ENCODE results near the gene HYAL4. TPM values are rescaled to one million over a fixed set of nuclear protein-coding genes. Genes with fewer than 3 reads are reported as not detected.
"Not testable (repeated sequence)": the region's sequence is repeated elsewhere in the genome, so short reads cannot be mapped to it uniquely, and the experiment has no call there.

Gene HYAL4
- not detected for total RNA-seq

GRCh38 chr7:123844712-123845219 lies at the start of gene HYAL4:
TSS of gene HYAL4 (plus strand) at chr7:123845169. CDS start at chr7:123868274, 23,105 bp downstream.
- Mint-ChIP-seq H3K36me3 (ENCODE audit: low read depth) (no peaks in the 10 kb centered on the region), H3K4me3 (no peak within 1 kb of the TSS), H3K4me1 (no peaks in the 10 kb centered on the region), H3K27me3 (peaks cover 27% of the 10 kb centered on the region), H3K27ac (no peak within 1 kb of the TSS), H3K9me3 (no peaks in the 10 kb centered on the region)
- ATAC-seq (replicated peaks): no peak

GRCh38 chr7:123795917-123796316 lies 49.1 kb upstream of the HYAL4 start:
- no peaks in the 10 kb centered on the region for H3K9me3 Mint-ChIP-seq
- no peaks in the 10 kb centered on the region for H3K27me3 Mint-ChIP-seq
- H3K4me3 Mint-ChIP-seq: no peak overlapping the region
- no peak overlapping the region for H3K27ac Mint-ChIP-seq
- no peaks in the 10 kb centered on the region for H3K4me1 Mint-ChIP-seq
- no peaks in the 10 kb centered on the region for H3K36me3 Mint-ChIP-seq (ENCODE audit: low read depth)
- no peak for ATAC-seq (replicated peaks)

- H3K27me3 Mint-ChIP-seq: no peaks in the 10 kb centered on the region
- no peaks in the 10 kb centered on the region for H3K4me1 Mint-ChIP-seq
- ATAC-seq (replicated peaks): no peak
- no peak overlapping the region for H3K27ac Mint-ChIP-seq
- no peaks in the 10 kb centered on the region for H3K36me3 Mint-ChIP-seq (ENCODE audit: low read depth)
- H3K9me3 Mint-ChIP-seq: no peaks in the 10 kb centered on the region
- H3K4me3 Mint-ChIP-seq: no peak overlapping the region
Observed at GRCh38 chr7:123796568-123796967, 48.4 kb upstream of the HYAL4 start.

GRCh38 chr7:123797673-123798531 lies 47.1 kb upstream of the HYAL4 start:
- no peak overlapping the region for H3K4me3 Mint-ChIP-seq
- no peak for ATAC-seq (replicated peaks)
- H3K36me3 Mint-ChIP-seq (ENCODE audit: low read depth): no peaks in the 10 kb centered on the region
- H3K9me3 Mint-ChIP-seq: no peaks in the 10 kb centered on the region
- no peaks in the 10 kb centered on the region for H3K27me3 Mint-ChIP-seq
- no peak overlapping the region for H3K27ac Mint-ChIP-seq
- H3K4me1 Mint-ChIP-seq: no peaks in the 10 kb centered on the region

GRCh38 chr7:123798532-123799188 lies 46.3 kb upstream of the HYAL4 start:
- Mint-ChIP-seq H3K27ac (no peak overlapping the region), H3K9me3 (no peaks in the 10 kb centered on the region), H3K4me1 (no peaks in the 10 kb centered on the region), H3K36me3 (ENCODE audit: low read depth) (no peaks in the 10 kb centered on the region), H3K4me3 (no peak overlapping the region), H3K27me3 (no peaks in the 10 kb centered on the region)
- no peak for ATAC-seq (replicated peaks)

GRCh38 chr7:123802249-123802648 lies 42.7 kb upstream of the HYAL4 start:
- Mint-ChIP-seq H3K9me3 (no peaks in the 10 kb centered on the region), H3K4me3 (no peak overlapping the region), H3K27ac (no peak overlapping the region), H3K4me1 (no peaks in the 10 kb centered on the region), H3K36me3 (ENCODE audit: low read depth) (no peaks in the 10 kb centered on the region), H3K27me3 (no peaks in the 10 kb centered on the region)
- ATAC-seq (replicated peaks): no peak

- Mint-ChIP-seq H3K4me3 (no peak overlapping the region), H3K27me3 (peaks cover 3% of the 10 kb centered on the region), H3K4me1 (no peaks in the 10 kb centered on the region), H3K9me3 (no peaks in the 10 kb centered on the region), H3K27ac (no peak overlapping the region), H3K36me3 (ENCODE audit: low read depth) (no peaks in the 10 kb centered on the region)
- no peak for ATAC-seq (replicated peaks)
Observed at GRCh38 chr7:123805287-123805686, 39.7 kb upstream of the HYAL4 start.

GRCh38 chr7:123809471-123809870 lies 35.5 kb upstream of the HYAL4 start:
- H3K9me3 Mint-ChIP-seq: no peaks in the 10 kb centered on the region
- H3K36me3 Mint-ChIP-seq (ENCODE audit: low read depth): no peaks in the 10 kb centered on the region
- no peak for ATAC-seq (replicated peaks)
- no peaks in the 10 kb centered on the region for H3K4me1 Mint-ChIP-seq
- H3K27ac Mint-ChIP-seq: no peak overlapping the region
- no peak overlapping the region for H3K4me3 Mint-ChIP-seq
- peaks cover 6% of the 10 kb centered on the region for H3K27me3 Mint-ChIP-seq

- Mint-ChIP-seq H3K27me3 (peaks cover 6% of the 10 kb centered on the region), H3K36me3 (ENCODE audit: low read depth) (no peaks in the 10 kb centered on the region), H3K9me3 (no peaks in the 10 kb centered on the region), H3K27ac (no peak overlapping the region), H3K4me1 (no peaks in the 10 kb centered on the region), H3K4me3 (no peak overlapping the region)
- no peak for ATAC-seq (replicated peaks)
Observed at GRCh38 chr7:123811056-123811455, 33.9 kb upstream of the HYAL4 start.

- H3K27me3 Mint-ChIP-seq: peaks cover 7% of the 10 kb centered on the region
- H3K9me3 Mint-ChIP-seq: no peaks in the 10 kb centered on the region
- H3K36me3 Mint-ChIP-seq (ENCODE audit: low read depth): no peaks in the 10 kb centered on the region
- H3K4me3 Mint-ChIP-seq: no peak overlapping the region
- no peaks in the 10 kb centered on the region for H3K4me1 Mint-ChIP-seq
- no peak for ATAC-seq (replicated peaks)
- no peak overlapping the region for H3K27ac Mint-ChIP-seq
Observed at GRCh38 chr7:123816916-123817315, 28.1 kb upstream of the HYAL4 start.

GRCh38 chr7:123819001-123819400 lies 26.0 kb upstream of the HYAL4 start:
- no peaks in the 10 kb centered on the region for H3K9me3 Mint-ChIP-seq
- no peaks in the 10 kb centered on the region for H3K36me3 Mint-ChIP-seq (ENCODE audit: low read depth)
- no peak overlapping the region for H3K27ac Mint-ChIP-seq
- ATAC-seq (replicated peaks): no peak
- no peak overlapping the region for H3K4me3 Mint-ChIP-seq
- H3K27me3 Mint-ChIP-seq: peaks cover 7% of the 10 kb centered on the region
- peaks cover under 1% of the 10 kb centered on the region for H3K4me1 Mint-ChIP-seq

- not testable (repeated sequence) for H3K27ac Mint-ChIP-seq; ATAC-seq (replicated peaks); H3K27me3 Mint-ChIP-seq; H3K9me3 Mint-ChIP-seq; H3K36me3 Mint-ChIP-seq (ENCODE audit: low read depth); H3K4me3 Mint-ChIP-seq; H3K4me1 Mint-ChIP-seq
Observed at GRCh38 chr7:123819795-123820194, 25.2 kb upstream of the HYAL4 start.

GRCh38 chr7:123820864-123821263 lies 24.1 kb upstream of the HYAL4 start:
- ATAC-seq (replicated peaks): no peak
- Mint-ChIP-seq H3K36me3 (ENCODE audit: low read depth) (no peaks in the 10 kb centered on the region), H3K4me3 (no peak overlapping the region), H3K9me3 (no peaks in the 10 kb centered on the region), H3K27ac (no peak overlapping the region), H3K27me3 (peaks cover 9% of the 10 kb centered on the region), H3K4me1 (peaks cover 9% of the 10 kb centered on the region)

- Mint-ChIP-seq H3K4me1 (peaks cover 9% of the 10 kb centered on the region), H3K27ac (no peak overlapping the region), H3K9me3 (no peaks in the 10 kb centered on the region), H3K36me3 (ENCODE audit: low read depth) (no peaks in the 10 kb centered on the region), H3K4me3 (no peak overlapping the region), H3K27me3 (peaks cover 12% of the 10 kb centered on the region)
- ATAC-seq (replicated peaks): no peak
Observed at GRCh38 chr7:123821320-123821719, 23.6 kb upstream of the HYAL4 start.
